ENCODE results near the gene RNF138. TPM values are rescaled to one million over a fixed set of nuclear protein-coding genes. Genes with fewer than 3 reads are reported as not detected.

The RNF138 gene
- total RNA-seq, 2 experiments from 2014 or later = 75.4 to 85.5 TPM

Other genes starting within 250 kb of the RNF138 start
- 10 to 100 TPM; 24.9 to 26.5 TPM for gene TRAPPC8, start 148.7 kb upstream of the RNF138 start, total RNA-seq
- 10 to 100 TPM; 11.4 to 12.0 TPM for gene RNF125, start 73.0 kb upstream of the RNF138 start, total RNA-seq
- not detected for gene MEP1B, start 98.2 kb downstream of the RNF138 start, total RNA-seq

All from activated naive CD4-positive, alpha-beta T cell treated with anti-CD3 and anti-CD28 coated beads for 36 hours (primary cell).